K562 (cell line): ENCODE results near the gene SOX21. TPM values are rescaled to one million over a fixed set of nuclear protein-coding genes. Genes with fewer than 3 reads are reported as not detected.

ENCODE experiments used
- ATAC-seq: fragments of 200-7000 bp; cut with Tn5 transposase; 3 replicates; pipeline ENCODE4 v1.9.1; 2020; ENCODE audit warnings: moderate library complexity
- BruUV-seq: library from RNA; stranded (reverse); fragments of 400-500 nt; replicated peaks from 2 replicates; lab custom pipeline; 2021; lab: Mats Ljungman, UMichigan
- CTCF ChIA-PET: fragments of 300-600 bp; formaldehyde crosslinking; extraction: SDS; loops from one replicate; lab custom pipeline; 2021; ENCODE audit warnings: low intra/inter-chr PET ratio; lab: Yijun Ruan, JAX
- POLR2A ChIA-PET: fragments of 300-600, 350-650 bp; sonication (Branson Sonifier 250); formaldehyde crosslinking; extraction: SDS; loops from one replicate; lab custom pipeline; 2021; ENCODE audit warnings: antibody characterized with exemption, inconsistent platforms; lab: Yijun Ruan, JAX
- DNase-seq, 4 experiments: peaks; one replicate each; pipeline versions ENCODE4 v3.0.0 to v3.0.0-alpha.2; 2011 to 2018; ENCODE audit warnings: low spot score in 3 of 4, mixed read lengths in 3 of 4; ENCODE audit errors: extremely low read depth in 1 of 4
- FAIRE-seq: peaks from 2 replicates; lab custom pipeline; 2011; peaks lifted over from hg19 to GRCh38; lab: Jason Lieb, UNC
- H2AFZ ChIP-seq: 2 replicates; pipeline ENCODE4 v1.6.0; 2011; ENCODE audit warnings: low read depth, low read length, control low read depth, inconsistent platforms
- H3K27ac ChIP-seq: fragments of 200-600 bp; 3 replicates; pipeline ENCODE4 v1.8.0; 2011; ENCODE audit warnings: low read depth, mild to moderate bottlenecking, control low read depth, inconsistent platforms, low read length, moderate library complexity, mixed read lengths; ENCODE audit errors: extremely low read depth
- H3K27me3 ChIP-seq, 2 experiments: fragments of 300-600 bp in 1 of 2; 2 replicates in 1 of 2; 3 replicates in 1 of 2; pipeline versions ENCODE4 v1.6.0 to v1.8.0; 2011; ENCODE audit warnings: inconsistent platforms in 2 of 2, low read length in 2 of 2, mild to moderate bottlenecking in 1 of 2, mixed read lengths in 1 of 2, moderate library complexity in 1 of 2; ENCODE audit not compliant: control insufficient read depth in 2 of 2, insufficient read depth in 2 of 2
- H3K36me3 ChIP-seq: fragments of 300-600 bp; 3 replicates; pipeline ENCODE4 v1.8.0; 2011; ENCODE audit warnings: mild to moderate bottlenecking, low read length, inconsistent platforms; ENCODE audit not compliant: control insufficient read depth, insufficient read depth
- H3K4me1 ChIP-seq, 2 experiments: fragments of 200-600 bp in 1 of 2; replicated peaks in 1 of 2; 2 replicates in 1 of 2; 3 replicates in 1 of 2; pipeline versions ENCODE4 v1.5.1 to v1.8.0; 2011; ENCODE audit warnings: inconsistent platforms in 2 of 2, low read length in 2 of 2, mild to moderate bottlenecking in 1 of 2, mixed read lengths in 1 of 2, moderate library complexity in 1 of 2; ENCODE audit not compliant: control insufficient read depth in 2 of 2, insufficient read depth in 2 of 2
- H3K4me2 ChIP-seq: 2 replicates; pipeline ENCODE4 v1.6.1; 2011; ENCODE audit warnings: low read length, control low read depth, inconsistent platforms, mixed read lengths; ENCODE audit not compliant: insufficient read depth
- H3K4me3 ChIP-seq: fragments of 200-600 bp; sonication (generic), shearing (Covaris generic); 2 replicates; pipeline ENCODE4 v1.5.1; 2016; ENCODE audit warnings: control low read depth, inconsistent platforms
- H3K79me2 ChIP-seq: fragments of 200-600 bp; 3 replicates; pipeline ENCODE4 v1.8.0; 2011; ENCODE audit warnings: low read length, inconsistent platforms; ENCODE audit not compliant: control insufficient read depth, insufficient read depth
- H3K9ac ChIP-seq, 2 experiments: 2 replicates each; pipeline versions ENCODE4 v1.6.0 to v1.6.1; 2011; ENCODE audit warnings: low read depth in 2 of 2, low read length in 2 of 2, control low read depth in 1 of 2, inconsistent platforms in 1 of 2, mild to moderate bottlenecking in 1 of 2, mixed read lengths in 1 of 2; ENCODE audit not compliant: insufficient read depth in 1 of 2
- H3K9me1 ChIP-seq: one replicate; pipeline ENCODE4 v1.6.0; 2011; ENCODE audit warnings: inconsistent platforms, mild to moderate bottlenecking, low read length, moderate library complexity; ENCODE audit not compliant: control insufficient read depth, insufficient read depth
- H3K9me3 ChIP-seq: replicated peaks from 2 replicates; pipeline ENCODE4 v1.5.1; 2011; ENCODE audit warnings: low read depth, low read length, inconsistent platforms; ENCODE audit not compliant: control insufficient read depth, insufficient read depth
- H4K20me1 ChIP-seq: replicated peaks from 2 replicates; pipeline ENCODE4 v1.6.1; 2011; ENCODE audit warnings: low read length, inconsistent platforms, mixed read lengths; ENCODE audit not compliant: control insufficient read depth, insufficient read depth
- BCOR ChIP-seq: fragments of 450-650 bp; IDR thresholded peaks from 2 replicates; pipeline ENCODE4 v1.6.1; 2016
- COPS2 ChIP-seq: fragments of 450-650 bp; conservative IDR thresholded peaks from 2 replicates; pipeline ENCODE4 v1.6.1; 2016; ENCODE audit warnings: mild to moderate bottlenecking, moderate library complexity
- HMG20A ChIP-seq: fragments of 450-650 bp; formaldehyde crosslinking; conservative IDR thresholded peaks from 2 replicates; pipeline ENCODE4 v1.4.0; 2020; ENCODE audit warnings: mild to moderate bottlenecking, mixed read lengths
- MLLT1 ChIP-seq, 2 experiments: fragments of 450-650 bp; IDR thresholded peaks; 2 replicates each; pipeline ENCODE4 v1.6.1; 2016
- RERE ChIP-seq: sonication (generic); formaldehyde crosslinking; IDR thresholded peaks from 2 replicates; pipeline ENCODE4 v1.8.0; 2023; ENCODE audit warnings: missing genetic modification reagents, mild to moderate bottlenecking, borderline replicate concordance
- SNIP1 ChIP-seq: fragments of 450-650 bp; IDR thresholded peaks from 2 replicates; pipeline ENCODE4 v1.7.1; 2017; ENCODE audit warnings: low read depth, mild to moderate bottlenecking
- SP2 ChIP-seq: IDR thresholded peaks from 2 replicates; pipeline ENCODE4 v1.6.1; 2011; ENCODE audit warnings: mild to moderate bottlenecking, low read depth, low read length, moderate library complexity; ENCODE audit not compliant: poor library complexity, severe bottlenecking; ENCODE audit errors: extremely low read depth
- ZBTB34 ChIP-seq: fragments of 250-450 bp; sonication (Bioruptor Pico); IDR thresholded peaks from 2 replicates; pipeline ENCODE4 v1.8.0; 2021; ENCODE audit warnings: mild to moderate bottlenecking, moderate library complexity
- ZFP36 ChIP-seq: fragments of 150-350 bp; IDR thresholded peaks from 2 replicates; pipeline ENCODE4 v1.6.1; 2018; ENCODE audit warnings: low read length, low read depth; ENCODE audit not compliant: partially characterized antibody
- ZNF175 ChIP-seq: fragments of 200-800 bp; sonication (Bioruptor generic); IDR thresholded peaks from 2 replicates; pipeline ENCODE4 v1.6.1; 2016; ENCODE audit warnings: low read depth, mild to moderate bottlenecking, missing genetic modification characterization, missing compliant biosample characterization
- ZNF41 ChIP-seq: fragments of 250-450 bp; sonication (Bioruptor Pico); conservative IDR thresholded peaks from 2 replicates; pipeline ENCODE4 v1.4.0; 2020; ENCODE audit warnings: mild to moderate bottlenecking
- ZNF512 ChIP-seq: IDR thresholded peaks from 2 replicates; pipeline ENCODE4 v1.6.1; 2016; ENCODE audit warnings: missing genetic modification characterization, missing compliant biosample characterization
- WGBS: fragments of 100-300 bp; shearing (Covaris generic); methylation state at CpG from one replicate; pipeline ENCODE4 v1.1.6; 2016; ENCODE audit warnings: low coverage, mixed read lengths; ENCODE audit not compliant: insufficient coverage; ENCODE audit errors: missing lambda C conversion rate; 5-methylcytosine and 5-hydroxymethylcytosine counted together
- in situ Hi-C: fragments of 300-500 bp; cut with MboI; formaldehyde crosslinking; loops from 4 replicates; pipeline ENCODE4 v1.15.0; 2018; ENCODE audit warnings: inconsistent platforms, mixed read lengths
- intact Hi-C: fragments of 100-400 bp; cut with micrococcal nuclease; formaldehyde crosslinking; loops from 2 replicates; pipeline ENCODE4 v1.14.2; 2022
- polyA plus RNA-seq, 8 experiments: library from polyadenylated mRNA; depleted of rRNA in 4 of 8; stranded (reverse) in 5 of 8; unstranded in 3 of 8; fragments of >200 nt; fragmentation: Nextera tagmentation in 2 of 8; fragmentation: Illumina TruSeq in 1 of 8; extraction: Ambion mirVana in 2 of 8; extraction: Trizol in 1 of 8; gene quantifications; 2 replicates each; pipeline versions ENCODE4 v1.2.1 to v1.2.3, GENCODE V29; 2011 to 2014; ENCODE audit warnings: inconsistent platforms in 1 of 8, missing spikeins in 1 of 8
- total RNA-seq, 7 experiments: library from RNA; depleted of rRNA in 6 of 7; stranded (reverse); fragments of >200 nt in 6 of 7; fragmentation: Illumina TruSeq in 2 of 7; extraction: Trizol in 2 of 7; gene quantifications; 2 replicates each; pipeline versions ENCODE4 v1.2.1 to v1.2.3, GENCODE V29; 2011 to 2021; ENCODE audit warnings: low replicate concordance in 1 of 7

The SOX21 gene
- total and polyA plus RNA-seq, 9 of the 15 experiments (the other 6 are each of a cell fraction or from before 2014, with no cell fraction given): 0.07 TPM; not detected in 8

GRCh38 chr13:94672400-94672799 is 39.9 kb downstream of the SOX21 start:
- H3K9ac ChIP-seq: no peak overlapping the region
- H3K4me3 ChIP-seq: no peak overlapping the region
- FAIRE-seq (no peak), DNase-seq (no peak), ATAC-seq (no peak)
- in situ Hi-C loops (loop anchor here (25.0 kb wide), 1 partner anchor 740 kb away; no protein-coding TSS in a partner anchor), intact Hi-C loops (no loop called here)
- H3K27ac ChIP-seq: no peak overlapping the region
- H3K9me3 ChIP-seq: no peaks in the 10 kb centered on the region
- H4K20me1 ChIP-seq: no peaks in the 10 kb centered on the region
- peaks cover 4 to 6% of the 10 kb centered on the region in 2 experiments; a peak in 3 of 5 replicates for H3K4me1 ChIP-seq
- POLR2A ChIA-PET: interaction anchor here (1.6 kb wide), 1 partner anchor 10 kb away, joined by 6 read pairs; no protein-coding TSS in a partner anchor
- no TSS peak for BruUV-seq
- H3K27me3 ChIP-seq: no peaks in the 10 kb centered on the region
- no peaks in the 10 kb centered on the region for H3K36me3 ChIP-seq
- no peak overlapping the region for H3K4me2 ChIP-seq
- 30% methylated on average over 2 of the region's 2 CpGs for WGBS
- no peaks in the 10 kb centered on the region for H3K9me1 ChIP-seq
- CTCF ChIA-PET: no interaction called here
- no peak overlapping the region for H2AFZ ChIP-seq
- no peaks in the 10 kb centered on the region for H3K79me2 ChIP-seq
- TF ChIP-seq ZFP36: no peak
- TF ChIP-seq SP2: no peak
- TF ChIP-seq RERE (CRISPR knock-in tag): no peak
- no peak for TF ChIP-seq SNIP1
- TF ChIP-seq BCOR: no peak
- TF ChIP-seq ZNF41 (CRISPR knock-in tag): no peak
- TF ChIP-seq HMG20A (CRISPR knock-in tag): no peak
- TF ChIP-seq ZBTB34 (CRISPR knock-in tag): no peak
- TF ChIP-seq ZNF175 (CRISPR knock-in tag): no peak
- TF ChIP-seq MLLT1 (IDR thresholded peaks at IDR 0.05): no peak
- no peak for TF ChIP-seq ZNF512 (tag)
- no peak for TF ChIP-seq COPS2
